Keratinocyte (primary cell): ENCODE measurements around the gene PSMD2. TPM values are rescaled to one million over a fixed set of nuclear protein-coding genes. Genes with fewer than 3 reads are reported as not detected.

Experiments used
- DNase-seq: peaks from one replicate; pipeline ENCODE4 v3.0.0-alpha.2; 2011; ENCODE audit warnings: low read depth, missing footprints, low spot score
- FAIRE-seq: peaks from 2 replicates; lab custom pipeline; 2011; peaks lifted over from hg19 to GRCh38; lab: Jason Lieb, UNC
- H2AFZ ChIP-seq: 2 replicates; pipeline ENCODE4 v1.6.0; 2012; ENCODE audit warnings: low read length, control low read depth, inconsistent platforms; ENCODE audit not compliant: control insufficient read depth
- H3K27ac ChIP-seq: 2 replicates; pipeline ENCODE4 v1.5.1; 2011; ENCODE audit warnings: low read length; ENCODE audit not compliant: control insufficient read depth, insufficient read depth
- H3K27me3 ChIP-seq: 3 replicates; pipeline ENCODE4 v1.6.0; 2011; ENCODE audit warnings: low read length; ENCODE audit not compliant: control insufficient read depth, insufficient read depth; ENCODE audit errors: extremely low read depth
- H3K36me3 ChIP-seq, 2 experiments: 2 replicates in 1 of 2; 3 replicates in 1 of 2; pipeline ENCODE4 v1.5.1; 2011; ENCODE audit warnings: low read length in 2 of 2, mild to moderate bottlenecking in 1 of 2; ENCODE audit not compliant: control insufficient read depth in 2 of 2, insufficient read depth in 2 of 2; ENCODE audit errors: extremely low read depth in 1 of 2
- H3K4me1 ChIP-seq: 3 replicates; pipeline ENCODE4 v1.5.1; 2011; ENCODE audit warnings: low read length; ENCODE audit not compliant: control insufficient read depth, insufficient read depth; ENCODE audit errors: extremely low read depth
- H3K4me2 ChIP-seq: 3 replicates; pipeline ENCODE4 v1.6.0; 2011; ENCODE audit warnings: low read depth, low read length; ENCODE audit not compliant: control insufficient read depth, insufficient read depth; ENCODE audit errors: extremely low read depth
- H3K4me3 ChIP-seq, 3 experiments: fragments of 200-600 bp in 1 of 3; sonication (generic) in 1 of 3; 2 replicates in 2 of 3; 3 replicates in 1 of 3; pipeline ENCODE4 v1.5.1; 2011 to 2016; ENCODE audit warnings: low read length in 3 of 3, mild to moderate bottlenecking in 3 of 3, control low read depth in 2 of 3, inconsistent platforms in 1 of 3, low read depth in 1 of 3, mixed read lengths in 1 of 3, mixed run types in 1 of 3, moderate library complexity in 1 of 3; ENCODE audit not compliant: control insufficient read depth in 2 of 3, insufficient read depth in 2 of 3; ENCODE audit errors: extremely low read depth in 1 of 3
- H3K79me2 ChIP-seq: 2 replicates; pipeline ENCODE4 v1.6.0; 2012; ENCODE audit warnings: low read length; ENCODE audit not compliant: control insufficient read depth, insufficient read depth
- H3K9ac ChIP-seq: 3 replicates; pipeline ENCODE4 v1.6.0; 2011; ENCODE audit warnings: low read length; ENCODE audit not compliant: control insufficient read depth, insufficient read depth; ENCODE audit errors: extremely low read depth
- H3K9me1 ChIP-seq: 3 replicates; pipeline ENCODE4 v1.6.0; 2011; ENCODE audit warnings: low read length; ENCODE audit not compliant: control insufficient read depth, insufficient read depth; ENCODE audit errors: extremely low read depth
- H3K9me3 ChIP-seq: 2 replicates; pipeline ENCODE4 v1.5.1; 2012; ENCODE audit warnings: low read depth, low read length; ENCODE audit not compliant: control insufficient read depth
- H4K20me1 ChIP-seq: 3 replicates; pipeline ENCODE4 v1.6.0; 2011; ENCODE audit warnings: low read length; ENCODE audit not compliant: control insufficient read depth, insufficient read depth; ENCODE audit errors: extremely low read depth
- CTCF ChIP-seq, 3 experiments: IDR thresholded peaks in 1 of 3; conservative IDR thresholded peaks in 1 of 3; optimal IDR thresholded peaks in 1 of 3; 2 replicates in 2 of 3; 3 replicates in 1 of 3; pipeline versions ENCODE3 to v1.5.1; 2011; ENCODE audit warnings: low read length in 3 of 3, mild to moderate bottlenecking in 3 of 3, moderate library complexity in 2 of 3, control low read depth in 1 of 3, inconsistent platforms in 1 of 3; ENCODE audit not compliant: insufficient read depth in 2 of 3; ENCODE audit errors: extremely low read depth in 1 of 3
- EZH2 ChIP-seq: IDR thresholded peaks from one replicate; pipeline ENCODE4 v1.6.1; 2012; ENCODE audit warnings: inconsistent platforms, mild to moderate bottlenecking, low read length, moderate library complexity
- dilution Hi-C: fragments of 300-500 bp; cut with MboI; formaldehyde crosslinking; loops from one replicate; pipeline ENCODE4 v1.7.0; 2020; ENCODE audit warnings: low sequenced_read_pairs; ENCODE audit not compliant: extremely low pct_ligation_motif_present
- polyA plus RNA-seq, 5 experiments: library from polyadenylated mRNA; depleted of rRNA in 3 of 5; stranded (reverse) in 3 of 5; stranded (forward) in 1 of 5; unstranded in 1 of 5; fragments of >200 nt; gene quantifications; 1 replicate in 1 of 5; 2 replicates in 3 of 5; 3 replicates in 1 of 5; pipeline versions ENCODE4 v1.2.1 to v1.2.3, GENCODE V29; 2011 to 2012; ENCODE audit warnings: missing spikeins in 2 of 5, low read depth in 1 of 5, low replicate concordance in 1 of 5

Gene PSMD2
- polyA plus RNA-seq, 1 donor (not counting 4 experiments of a cell fraction or from before 2014, with no cell fraction given): 593 TPM

GRCh38 chr3:184333700-184334099 lies 34.7 kb downstream of the PSMD2 start:
- no peaks in the 10 kb centered on the region for H3K27me3 ChIP-seq
- H3K79me2 ChIP-seq: peaks cover 27% of the 10 kb centered on the region
- peaks cover 14% of the 10 kb centered on the region for H4K20me1 ChIP-seq
- no peaks in the 10 kb centered on the region for H3K9me3 ChIP-seq
- peaks cover 3% of the 10 kb centered on the region for H3K9me1 ChIP-seq
- dilution Hi-C loops: no loop called here
- H3K27ac ChIP-seq: peak overlapping the region; percentile 85
- peak overlapping the region; percentile 15 for H3K4me2 ChIP-seq
- H3K9ac ChIP-seq: peak overlapping the region; percentile 64
- no peak for DNase-seq
- peaks cover 43 to 48% of the 10 kb centered on the region in 2 experiments for H3K36me3 ChIP-seq
- TF ChIP-seq EZH2 (no peak), CTCF (optimal IDR thresholded peaks at IDR 0.05 in 1 of 3, IDR thresholded peaks at IDR 0.05 in 1 of 3, conservative IDR thresholded peaks at IDR 0.05 in 1 of 3; ENCODE audit: extremely low read depth in 1 of 3, insufficient read depth in 2 of 3, low read length in 3 of 3) (no peak)
- H3K4me1 ChIP-seq: peaks cover 74% of the 10 kb centered on the region
- FAIRE-seq: no peak
- no peak overlapping the region for H3K4me3 ChIP-seq
- no peak overlapping the region for H2AFZ ChIP-seq

- Histone ChIP-seq H3K9ac (peak overlapping the region; percentile 88), H3K79me2 (peaks cover 23% of the 10 kb centered on the region), H3K4me2 (peak overlapping the region; percentile 15), H3K4me3 (no peak overlapping the region), H3K9me1 (peaks cover 3% of the 10 kb centered on the region), H3K27ac (peak overlapping the region; percentile 85), H2AFZ (no peak overlapping the region), H3K4me1 (peaks cover 83% of the 10 kb centered on the region), H3K36me3 (peaks cover 36 to 40% of the 10 kb centered on the region in 2 experiments), H4K20me1 (peaks cover 14% of the 10 kb centered on the region), H3K9me3 (no peaks in the 10 kb centered on the region), H3K27me3 (no peaks in the 10 kb centered on the region)
- dilution Hi-C loops: no loop called here
- FAIRE-seq: peak; percentile 79
- no peak for DNase-seq
- no peak for TF ChIP-seq CTCF (optimal IDR thresholded peaks at IDR 0.05 in 1 of 3, IDR thresholded peaks at IDR 0.05 in 1 of 3, conservative IDR thresholded peaks at IDR 0.05 in 1 of 3; ENCODE audit: extremely low read depth in 1 of 3, insufficient read depth in 2 of 3, low read length in 3 of 3)
- TF ChIP-seq EZH2: no peak
Measured at GRCh38 chr3:184334470-184335158, 35.6 kb downstream of the PSMD2 start.
